CD4-positive, alpha-beta T cell treated with Interleukin-10 for 1 hour (primary cell): Measurements from ENCODE around the gene ADAM8.
"Not testable (repeated sequence)": the region's sequence is repeated elsewhere in the genome, so short reads cannot be mapped to it uniquely, and the experiment has no call there.

Experiments used
- DNase-seq: peaks from one replicate; pipeline ENCODE4 v3.0.0-alpha.2; 2020

Gene ADAM8

DNA sequence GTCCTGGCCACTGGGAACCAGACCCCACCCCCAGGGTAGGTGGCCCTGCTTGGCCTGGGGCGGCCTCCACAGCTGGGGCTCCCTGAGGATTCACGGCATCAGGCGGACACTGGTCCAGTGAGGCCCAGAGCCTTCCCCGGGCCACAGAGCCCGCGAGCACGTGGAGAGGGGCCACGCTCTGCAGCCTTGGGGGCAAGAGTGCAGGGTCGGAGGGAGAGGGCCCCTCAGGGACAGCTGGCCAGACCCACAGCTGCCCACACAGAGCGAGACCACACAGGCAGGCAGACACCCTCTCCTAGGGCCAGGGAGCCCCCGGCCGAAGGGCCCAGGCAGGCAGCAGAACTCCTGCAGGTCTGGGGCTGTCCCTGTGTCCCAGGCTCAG is 28.3 kb downstream of the ADAM8 start:
- DNase-seq: no peak

DNA sequence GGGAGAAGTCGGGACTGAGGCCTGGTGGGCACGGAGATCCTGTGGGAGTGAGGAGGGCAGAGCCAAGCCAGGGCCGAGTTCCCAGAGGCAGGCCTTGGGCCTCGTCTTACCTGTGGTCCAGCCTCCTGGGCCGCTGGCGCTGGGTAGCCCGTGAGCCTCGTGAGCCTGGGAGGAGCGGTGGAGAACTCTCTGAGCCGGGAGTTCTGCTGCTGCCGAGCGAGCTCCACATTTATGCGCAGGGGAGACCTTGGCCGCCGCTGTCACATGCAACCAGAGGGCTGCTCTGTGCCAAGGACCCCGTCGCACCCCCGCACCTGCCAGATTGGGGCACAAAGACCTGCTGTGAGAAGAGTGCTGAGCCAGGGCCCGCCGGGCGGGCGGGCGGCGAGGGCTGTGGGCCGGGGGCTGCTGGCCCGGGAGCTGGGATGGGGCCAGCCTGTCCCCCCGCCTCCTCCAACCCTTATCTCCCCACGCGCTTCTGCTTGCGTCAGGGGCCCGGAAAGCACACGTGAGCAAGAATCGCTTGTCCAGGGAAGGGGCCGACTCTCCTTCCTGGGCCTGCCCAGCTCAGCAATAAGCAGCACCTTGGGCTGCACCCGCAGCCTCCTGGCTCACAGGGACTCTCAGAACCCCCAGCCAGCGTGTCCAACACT is 28.9 kb downstream of the ADAM8 start:
- DNase-seq: no peak

DNA sequence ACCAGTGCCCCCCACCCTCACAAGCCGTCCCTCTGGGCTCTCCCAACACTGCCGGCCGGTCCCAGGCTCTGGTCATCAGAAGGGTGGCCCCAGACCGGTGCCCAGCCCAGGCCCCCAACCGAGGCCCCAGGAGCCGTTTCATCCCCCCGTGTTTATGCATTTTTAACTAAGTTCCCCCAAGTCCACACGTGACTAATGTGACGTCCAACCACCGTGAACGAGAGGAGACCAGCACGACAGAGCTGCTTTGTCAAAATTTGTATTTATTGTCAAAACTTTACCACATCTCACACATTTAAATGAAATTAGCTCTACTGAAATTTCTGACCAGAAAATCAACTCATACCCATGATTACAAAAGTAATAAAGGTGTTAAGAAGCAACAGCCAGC is 30.4 kb downstream of the ADAM8 start:
- no peak for DNase-seq

DNA sequence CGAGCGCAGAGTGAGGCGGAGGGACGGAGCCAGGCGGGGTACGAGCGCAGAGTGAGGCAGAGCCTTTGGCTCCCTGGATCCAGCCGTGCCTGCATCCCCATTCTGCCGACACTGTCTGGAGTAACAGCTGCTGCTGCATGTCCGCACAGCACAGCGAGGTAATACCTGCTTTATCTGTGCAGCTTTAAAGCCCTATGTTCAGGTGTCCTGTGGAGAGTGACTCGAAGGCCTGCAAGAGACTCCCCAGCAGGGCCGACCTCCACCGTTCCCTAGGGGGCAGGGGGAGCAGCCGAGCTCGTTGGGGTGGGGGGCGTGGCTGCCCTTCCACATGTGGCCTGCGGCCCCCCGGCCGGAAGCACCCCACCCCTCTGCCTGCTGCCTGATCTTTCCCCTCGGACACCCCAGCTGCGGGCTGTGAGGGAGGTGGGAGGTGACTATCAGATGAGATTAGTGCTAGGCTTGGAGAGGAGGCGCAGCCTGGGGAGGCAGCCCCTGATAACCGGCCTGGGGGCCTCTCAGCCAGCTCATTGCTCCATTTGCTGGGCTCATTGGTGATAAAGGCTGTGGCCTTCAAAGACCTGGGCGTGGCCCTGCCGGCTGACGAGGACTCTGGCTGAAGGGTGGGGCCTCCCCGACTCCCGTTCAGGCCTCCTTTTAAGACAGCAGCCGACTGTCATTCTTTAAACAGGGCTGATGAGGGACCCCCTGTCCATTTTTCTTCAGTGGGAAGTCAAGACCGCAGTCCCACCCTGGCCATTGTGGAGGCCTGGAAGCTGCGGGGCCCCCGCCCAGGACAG is 31.0 kb downstream of the ADAM8 start:
- DNase-seq: no peak

DNA sequence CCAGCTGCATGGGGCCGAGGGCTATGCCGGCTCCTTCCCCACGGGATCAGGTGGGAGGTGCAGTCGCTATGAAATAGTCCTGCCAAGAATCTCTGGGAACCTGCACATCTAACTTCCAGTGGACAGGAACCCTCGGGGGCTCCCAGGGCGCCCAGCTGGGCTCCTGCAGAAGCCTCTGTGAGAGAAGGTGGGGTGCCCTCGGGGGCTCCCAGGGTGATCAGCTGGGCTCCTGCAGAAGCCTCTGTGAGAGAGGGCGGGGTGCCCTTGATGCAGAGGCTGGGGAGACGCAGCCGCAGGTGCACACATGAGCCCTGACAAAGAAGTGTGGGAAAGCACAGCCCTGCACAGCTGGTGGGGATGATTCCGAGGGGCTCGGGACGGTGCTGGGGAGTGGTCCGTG is 33.1 kb downstream of the ADAM8 start:
- no peak for DNase-seq

DNA sequence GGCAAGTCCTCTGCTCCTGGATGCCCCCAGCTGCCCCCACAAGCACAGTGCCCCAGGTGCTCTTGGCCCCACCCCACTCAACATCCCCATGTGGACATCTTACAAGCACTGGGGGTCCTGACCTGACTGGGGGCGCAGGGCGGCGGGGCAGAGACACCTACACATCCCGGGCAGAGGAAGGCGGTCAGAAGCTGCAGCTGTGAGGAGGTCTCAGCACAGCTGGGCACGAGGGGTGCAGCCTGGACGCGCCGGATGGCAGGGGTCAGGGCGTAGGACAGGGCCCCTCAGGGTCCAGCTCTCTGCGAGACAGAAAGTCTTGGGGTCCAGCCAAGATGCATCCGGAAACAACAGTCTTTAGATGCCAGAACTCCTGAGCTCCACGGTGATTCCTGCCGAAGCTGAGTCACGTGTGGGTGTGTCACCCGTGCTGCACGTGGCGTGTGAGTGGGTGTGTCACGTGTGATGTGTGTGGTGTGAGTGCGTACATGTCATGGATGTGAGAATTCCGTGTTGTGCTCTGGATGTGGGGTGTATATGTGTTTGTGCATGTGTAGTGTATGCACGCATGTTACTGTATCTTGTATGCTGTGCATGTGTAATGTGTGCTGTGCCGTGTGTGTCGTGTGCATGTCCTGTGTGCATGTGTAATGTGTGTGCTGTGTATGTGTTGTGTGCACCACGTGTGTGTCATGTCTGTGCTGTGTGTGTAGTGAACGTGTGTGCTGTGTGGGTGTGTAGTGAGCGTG is 33.9 kb downstream of the ADAM8 start:
- DNase-seq: no peak

DNA sequence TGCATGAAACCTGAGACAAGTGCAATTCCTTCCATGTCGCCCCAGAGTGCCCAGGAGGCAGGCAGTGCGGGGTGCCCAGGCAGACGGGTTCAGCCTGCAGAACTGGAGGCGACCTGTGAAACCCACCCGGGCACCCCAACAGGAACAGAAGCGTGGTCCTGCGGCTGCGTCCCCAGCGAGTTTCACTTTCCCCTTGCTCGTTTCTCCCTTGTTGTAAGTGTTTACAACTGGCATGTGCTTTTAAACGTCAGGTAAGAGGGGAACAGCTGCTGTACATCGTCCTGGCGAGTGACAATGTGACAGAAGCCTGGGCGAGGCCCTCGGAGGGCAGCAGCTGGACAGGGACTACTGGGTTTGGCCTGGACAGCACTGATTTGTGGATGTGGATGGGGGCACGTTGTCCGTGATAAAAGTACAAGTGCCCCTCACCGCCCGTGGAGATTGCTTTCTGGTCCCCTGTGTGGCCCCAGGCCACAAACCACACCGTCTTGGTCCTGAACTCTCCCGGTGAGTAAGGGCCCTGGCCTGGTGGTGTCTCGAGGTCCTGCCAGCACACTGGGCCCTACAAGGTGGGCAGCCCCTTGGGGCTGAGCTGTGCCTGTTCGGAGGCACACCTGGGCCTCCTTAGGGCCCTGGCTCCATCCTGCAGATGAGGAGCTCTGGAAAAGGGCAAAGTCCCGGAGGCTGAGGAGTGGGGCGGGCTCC is 35.0 kb downstream of the ADAM8 start:
- DNase-seq: no peak

DNA sequence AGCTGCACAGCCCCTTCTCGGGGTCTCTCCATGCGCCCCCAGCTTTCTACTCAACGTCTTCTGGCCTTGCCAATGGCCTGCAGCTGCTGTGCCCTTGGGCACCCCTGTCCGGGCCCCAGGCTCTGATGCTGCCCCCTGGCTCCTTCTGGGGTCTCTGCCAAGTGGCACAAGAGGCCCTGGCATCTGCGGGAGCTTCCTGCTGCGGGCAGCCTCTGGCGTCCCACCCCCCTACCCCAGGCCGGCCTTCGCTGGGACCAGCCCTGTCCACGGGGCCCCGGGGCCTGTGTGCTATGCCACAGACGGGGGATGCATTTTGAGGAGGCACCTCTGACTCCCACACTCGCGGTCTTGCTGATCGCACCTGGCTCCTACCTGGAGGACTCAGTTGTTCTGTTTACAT is 36.7 kb downstream of the ADAM8 start:
- DNase-seq: no peak

DNA sequence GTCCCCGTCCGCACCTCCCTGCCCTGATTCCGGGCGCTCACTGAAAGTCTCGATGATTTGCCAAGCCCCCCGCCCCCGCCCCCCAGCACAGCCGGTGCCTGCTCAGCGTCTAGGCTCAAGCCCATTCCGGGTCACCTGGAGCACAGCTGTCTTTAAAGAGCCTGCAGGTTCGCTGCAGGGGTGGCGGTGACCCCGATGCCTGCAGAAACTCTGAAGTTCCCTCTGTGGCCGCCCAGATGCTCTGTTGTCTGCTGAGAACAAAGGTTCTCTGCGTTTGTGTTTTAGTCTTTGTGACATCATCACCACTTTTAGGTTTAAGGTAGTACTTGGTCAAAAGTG is 38.2 kb downstream of the ADAM8 start:
- no peak for DNase-seq

DNA sequence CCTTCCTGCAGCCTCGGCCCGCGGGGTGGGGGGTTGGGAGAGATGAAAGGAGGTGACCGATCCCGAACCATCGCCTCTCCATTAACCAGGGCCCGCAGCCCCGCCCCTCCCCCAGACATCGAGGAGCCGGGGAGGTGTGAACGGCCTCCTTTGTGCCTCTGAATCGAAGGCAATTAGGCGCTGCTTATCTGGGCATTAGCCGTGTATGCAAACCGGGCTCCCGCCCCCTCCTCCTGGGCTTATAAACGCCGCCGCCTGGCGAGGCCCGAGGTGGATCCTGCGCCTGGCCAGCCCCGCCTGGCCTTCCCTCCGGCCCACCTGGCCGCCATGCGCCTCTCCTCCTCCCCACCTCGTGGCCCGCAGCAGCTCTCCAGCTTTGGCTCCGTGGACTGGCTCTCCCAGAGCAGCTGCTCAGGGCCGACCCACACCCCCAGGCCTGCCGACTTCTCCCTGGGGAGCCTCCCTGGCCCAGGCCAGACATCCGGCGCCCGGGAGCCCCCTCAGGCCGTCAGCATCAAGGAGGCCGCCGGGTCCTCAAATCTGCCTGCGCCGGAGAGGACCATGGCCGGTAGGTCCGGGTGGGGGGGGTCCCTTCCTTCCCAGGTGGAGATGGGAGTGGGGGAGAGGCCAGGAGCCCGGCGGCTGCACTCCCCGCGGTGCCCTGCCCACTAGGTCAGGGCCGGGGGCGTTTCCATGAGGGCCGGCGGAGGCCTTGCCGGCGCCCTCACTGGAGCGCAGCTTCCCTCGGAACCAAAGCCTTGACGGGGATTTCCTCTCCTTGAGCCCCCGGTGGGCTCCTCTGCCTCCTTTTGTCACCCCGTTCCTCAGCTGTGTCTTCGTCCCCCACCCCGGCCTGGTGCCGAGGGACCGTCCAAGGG is 38.8 kb downstream of the ADAM8 start, which contains the start of gene VENTX:
VENTX (plus strand) TSS at position 268 of the 878 bp plus-strand sequence; CDS start at position 328, 60 bp downstream.
- no peak for DNase-seq

DNA sequence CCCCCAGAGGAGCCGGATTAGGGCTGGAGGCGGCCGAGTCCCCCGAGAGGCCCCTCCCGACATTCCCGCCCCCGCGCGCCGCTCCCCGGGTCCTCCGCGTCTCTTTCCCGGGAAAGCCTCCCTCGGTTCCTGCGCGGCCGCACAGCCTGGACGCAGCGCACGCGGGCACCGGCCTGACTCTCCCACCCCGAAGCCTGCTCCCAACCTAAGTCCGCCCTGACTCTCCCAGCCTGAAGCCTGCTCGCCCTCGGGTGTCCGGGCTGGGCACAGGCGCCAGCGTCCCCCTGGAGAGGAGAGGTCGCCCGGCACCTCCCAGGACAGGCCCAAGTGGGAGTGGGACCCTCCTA is 39.5 kb downstream of the ADAM8 start:
- no peak for DNase-seq

DNA sequence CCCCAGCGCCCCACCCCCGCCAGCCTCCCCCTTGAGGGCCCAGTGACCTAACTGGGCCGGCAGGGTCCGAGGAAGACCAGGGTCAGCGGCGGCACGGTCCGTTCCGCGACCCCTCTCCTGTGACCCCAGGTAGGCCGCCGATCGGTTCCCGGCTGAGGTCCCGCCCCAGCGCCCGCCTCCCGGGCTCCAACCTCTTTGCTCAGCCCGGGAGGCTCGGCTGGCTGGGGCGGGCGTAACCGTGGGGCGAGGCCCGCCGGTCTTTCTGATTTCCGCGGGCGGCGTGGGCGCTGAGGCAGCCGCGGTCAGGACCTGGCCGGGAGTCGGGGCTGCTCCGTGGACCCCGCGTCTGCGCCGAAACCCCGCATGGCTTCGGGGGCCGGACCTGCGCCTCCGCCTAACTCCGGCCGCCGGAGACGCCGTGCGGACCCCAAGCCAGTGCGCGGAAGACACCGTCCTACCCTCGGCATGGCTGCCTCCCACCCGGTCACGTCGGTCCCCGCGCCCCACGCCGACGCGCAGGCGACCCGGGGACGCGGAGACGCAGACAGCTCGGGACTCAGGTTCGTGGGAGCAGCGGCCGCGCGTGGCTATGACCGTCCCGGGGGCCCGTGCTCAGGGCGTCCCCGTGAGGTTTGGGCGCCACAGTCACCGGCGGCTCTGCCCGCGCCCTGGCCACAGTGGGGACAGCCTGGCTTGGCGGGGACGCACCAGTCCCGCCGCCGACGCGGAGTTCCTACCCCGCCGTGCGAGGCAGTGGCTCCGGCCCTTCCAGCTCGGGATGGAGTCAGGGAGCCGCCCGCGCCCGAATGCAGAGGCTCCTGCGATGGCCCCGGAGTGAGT is 40.0 kb downstream of the ADAM8 start:
- DNase-seq: no peak

DNA sequence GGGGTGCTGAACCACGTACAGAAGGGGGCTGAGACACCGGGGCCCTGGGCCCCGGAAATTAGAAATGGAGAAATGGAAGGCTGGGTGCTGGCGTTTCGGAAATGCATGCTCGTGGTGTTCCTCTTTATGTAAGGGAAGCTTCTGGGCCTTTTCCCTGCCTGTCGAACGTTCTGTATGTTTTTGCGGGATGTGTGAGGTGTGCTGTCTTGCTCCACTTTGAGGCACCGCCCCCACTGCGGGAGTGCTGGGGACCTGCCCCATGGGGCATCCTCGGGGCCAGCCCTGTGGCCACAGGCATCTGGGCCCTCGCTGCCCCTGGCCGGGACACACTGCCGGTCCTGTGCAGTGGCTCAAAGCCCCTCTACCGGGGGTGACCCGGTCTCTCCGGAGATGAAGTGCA is 40.7 kb downstream of the ADAM8 start:
- no peak for DNase-seq

DNA sequence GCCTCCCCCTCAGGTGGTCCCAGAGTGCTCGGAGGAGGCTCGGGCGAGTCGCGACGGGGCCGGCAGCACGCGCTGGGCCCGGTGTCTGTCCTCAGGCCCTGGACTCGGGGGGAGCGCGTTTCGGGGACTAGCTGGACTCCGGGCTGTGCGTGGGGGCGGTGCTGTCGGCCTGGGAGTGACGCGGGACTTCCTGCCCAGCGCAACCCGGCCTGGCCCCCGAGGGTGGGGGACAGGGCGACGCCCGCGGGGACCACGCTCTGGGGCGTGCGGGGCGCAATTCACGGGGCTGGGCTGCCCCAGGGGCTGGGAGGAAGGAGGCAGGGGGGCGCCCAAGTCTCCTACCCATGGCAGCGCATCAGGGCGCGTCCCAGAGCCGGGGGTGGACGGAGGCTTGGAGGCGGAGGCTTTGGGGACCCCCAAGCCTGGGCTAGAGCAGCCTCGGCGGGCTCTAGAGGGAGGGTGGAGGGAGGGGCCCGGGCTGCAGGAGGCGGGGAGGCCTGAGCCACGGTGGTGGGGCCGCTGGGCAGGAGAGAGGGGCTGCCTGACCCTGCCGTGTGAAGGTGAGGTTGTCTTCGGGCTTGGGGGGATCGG is 41.3 kb downstream of the ADAM8 start:
- DNase-seq: no peak

DNA sequence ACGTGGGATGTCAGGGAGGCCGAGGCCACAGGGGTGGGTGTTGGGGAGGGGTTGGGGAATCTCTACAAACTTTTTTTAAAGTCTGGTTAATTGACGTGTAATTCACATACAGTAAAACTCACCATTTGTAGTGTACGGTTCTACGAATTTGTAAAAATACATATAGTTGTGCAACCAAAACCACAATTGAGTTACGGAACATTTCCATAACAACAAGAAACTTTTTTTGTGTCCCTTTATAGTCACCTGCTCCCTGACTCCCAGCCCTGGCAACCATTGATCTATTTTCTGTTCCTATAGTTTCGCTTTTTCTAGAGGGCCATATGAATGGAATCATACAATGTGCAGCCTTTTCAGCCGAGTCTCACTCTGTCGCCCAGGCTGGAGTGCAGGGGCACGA is 41.9 kb downstream of the ADAM8 start:
- not testable (repeated sequence) for DNase-seq

DNA sequence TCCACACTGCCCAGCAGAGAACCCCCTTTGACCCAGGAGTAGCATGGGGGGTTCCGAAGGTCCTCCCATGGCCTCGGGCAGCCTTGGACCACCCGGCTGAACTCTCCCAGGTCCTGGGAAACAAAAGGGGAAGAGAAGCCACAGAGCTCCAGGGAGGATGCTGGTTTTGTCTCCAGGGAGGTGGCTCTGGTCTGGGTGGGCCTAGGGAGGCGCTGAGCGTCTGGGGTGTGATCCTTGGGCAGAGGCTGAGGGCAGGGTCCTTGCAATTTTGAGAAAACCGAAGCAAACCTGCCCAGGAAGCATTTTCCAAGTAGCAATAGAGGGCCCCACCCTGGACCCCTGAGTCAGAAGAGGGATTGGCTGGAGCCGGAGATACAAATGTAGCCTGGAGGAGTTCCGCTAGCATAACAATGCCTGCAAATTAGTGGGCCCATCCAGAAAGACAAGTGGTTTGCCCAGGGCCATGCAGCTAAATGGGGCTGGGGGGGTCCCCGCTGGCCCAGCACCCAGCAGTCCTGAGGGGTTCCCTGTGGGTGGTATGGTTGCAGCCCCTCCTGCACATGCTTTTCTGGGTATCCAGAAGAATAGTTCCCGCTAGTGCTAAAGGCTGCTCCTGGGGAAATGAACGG is 44.6 kb downstream of the ADAM8 start:
- DNase-seq: no peak

DNA sequence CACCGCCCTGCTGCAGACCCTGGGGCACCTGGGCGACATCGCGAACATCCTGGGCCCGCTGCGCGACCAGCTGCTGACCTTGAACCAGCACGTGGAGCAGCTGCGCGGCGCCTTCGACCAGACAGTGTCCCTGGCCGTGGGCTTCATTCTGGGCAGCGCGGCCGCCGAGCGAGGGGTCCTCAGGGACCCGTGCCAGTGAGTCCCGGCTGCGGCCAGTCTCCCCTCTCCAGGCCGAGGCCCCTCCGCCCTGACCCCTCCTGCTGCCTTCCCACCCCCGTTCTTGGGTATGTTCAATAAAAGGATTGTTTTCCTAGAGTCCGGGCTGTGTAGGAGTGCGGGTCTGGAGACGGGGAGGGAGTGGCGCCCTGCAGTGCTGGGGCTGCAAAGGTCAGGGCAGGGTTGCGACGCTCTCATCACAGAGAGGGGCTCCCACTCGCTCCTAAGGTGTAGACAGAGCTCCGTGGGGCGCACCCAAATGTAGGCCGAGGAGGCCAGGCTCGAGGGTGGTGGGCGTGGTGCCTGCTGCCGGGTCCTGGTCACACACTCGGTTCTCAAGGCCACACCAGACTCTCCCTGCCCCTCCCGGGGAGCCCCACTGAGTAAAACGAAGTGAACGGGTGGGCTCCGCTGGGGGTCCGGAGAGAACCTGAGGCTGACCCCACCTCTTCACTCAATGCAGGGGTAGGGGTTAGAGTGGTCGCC is 45.3 kb downstream of the ADAM8 start:
- DNase-seq: no peak

DNA sequence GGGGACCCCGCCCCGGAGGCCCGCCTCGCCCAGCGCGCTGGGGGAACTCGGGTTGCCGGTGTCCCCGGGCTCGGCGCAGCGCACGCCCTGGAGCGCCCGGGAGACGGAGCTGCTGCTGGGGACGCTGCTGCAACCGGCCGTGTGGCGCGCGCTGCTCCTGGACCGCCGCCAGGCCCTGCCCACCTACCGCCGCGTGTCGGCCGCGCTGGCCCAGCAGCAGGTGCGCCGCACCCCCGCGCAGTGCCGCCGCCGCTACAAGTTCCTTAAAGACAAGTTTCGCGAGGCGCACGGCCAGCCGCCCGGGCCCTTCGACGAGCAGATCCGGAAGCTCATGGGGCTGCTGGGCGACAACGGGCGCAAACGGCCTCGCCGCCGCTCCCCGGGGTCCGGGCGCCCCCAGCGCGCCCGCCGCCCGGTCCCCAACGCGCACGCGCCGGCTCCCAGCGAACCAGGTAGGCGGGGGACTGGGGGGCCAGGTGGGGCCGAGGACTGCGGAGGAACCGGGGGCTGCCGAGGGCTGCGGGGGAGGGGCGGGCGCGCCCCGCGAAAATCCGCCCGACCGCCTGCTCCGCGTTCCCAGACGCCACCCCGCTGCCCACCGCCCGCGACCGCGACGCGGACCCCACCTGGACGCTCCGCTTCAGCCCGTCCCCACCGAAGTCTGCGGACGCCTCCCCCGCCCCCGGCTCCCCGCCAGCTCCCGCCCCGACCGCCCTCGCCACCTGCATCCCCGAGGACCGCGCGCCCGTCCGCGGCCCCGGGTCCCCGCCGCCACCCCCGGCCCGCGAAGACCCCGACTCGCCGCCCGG is 46.1 kb downstream of the ADAM8 start:
- DNase-seq: no peak

DNA sequence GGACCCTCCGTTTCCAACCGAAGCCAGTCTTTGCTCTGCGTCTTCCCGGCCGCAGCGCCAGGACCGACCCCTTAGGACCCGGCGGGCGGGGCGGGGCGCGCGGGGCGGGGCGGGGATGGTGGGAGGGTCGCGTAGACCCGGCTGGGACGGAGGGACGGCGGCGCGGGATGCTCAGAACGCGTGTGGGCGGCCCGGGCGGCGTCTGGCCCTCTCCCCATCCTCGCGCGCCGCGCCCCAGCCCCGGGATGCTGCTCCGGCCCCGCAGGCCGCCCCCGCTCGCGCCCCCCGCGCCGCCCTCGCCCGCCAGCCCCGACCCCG is 46.7 kb downstream of the ADAM8 start, which contains the start of gene UTF1:
UTF1 (plus strand) TSS at position 174 of the 318 bp plus-strand sequence; CDS start at position 246, 72 bp downstream.
- DNase-seq: no peak
